ENCODE data around the gene TBXAS1.

TBXAS1 gene

GRCh38 chr7:139798221-139798620, 30.8 kb upstream of the TBXAS1 start:
- CTCF ChIA-PET = interaction anchor here (1.1 to 2.1 kb wide), 2 partner anchors 15 to 207 kb away, joined by 3 to 4 read pairs; no protein-coding TSS in a partner anchor
- no peak for DNase-seq (ENCODE audit: low read depth, low spot score)
- POLR2A ChIA-PET = no interaction called here
- H3K4me3 ChIP-seq (ENCODE audit: low read depth, low read length) = no peak overlapping the region
- TF ChIP-seq, protein P1, sequence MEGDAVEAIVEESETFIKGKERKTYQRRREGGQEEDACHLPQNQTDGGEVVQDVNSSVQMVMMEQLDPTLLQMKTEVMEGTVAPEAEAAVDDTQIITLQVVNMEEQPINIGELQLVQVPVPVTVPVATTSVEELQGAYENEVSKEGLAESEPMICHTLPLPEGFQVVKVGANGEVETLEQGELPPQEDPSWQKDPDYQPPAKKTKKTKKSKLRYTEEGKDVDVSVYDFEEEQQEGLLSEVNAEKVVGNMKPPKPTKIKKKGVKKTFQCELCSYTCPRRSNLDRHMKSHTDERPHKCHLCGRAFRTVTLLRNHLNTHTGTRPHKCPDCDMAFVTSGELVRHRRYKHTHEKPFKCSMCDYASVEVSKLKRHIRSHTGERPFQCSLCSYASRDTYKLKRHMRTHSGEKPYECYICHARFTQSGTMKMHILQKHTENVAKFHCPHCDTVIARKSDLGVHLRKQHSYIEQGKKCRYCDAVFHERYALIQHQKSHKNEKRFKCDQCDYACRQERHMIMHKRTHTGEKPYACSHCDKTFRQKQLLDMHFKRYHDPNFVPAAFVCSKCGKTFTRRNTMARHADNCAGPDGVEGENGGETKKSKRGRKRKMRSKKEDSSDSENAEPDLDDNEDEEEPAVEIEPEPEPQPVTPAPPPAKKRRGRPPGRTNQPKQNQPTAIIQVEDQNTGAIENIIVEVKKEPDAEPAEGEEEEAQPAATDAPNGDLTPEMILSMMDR (IDR thresholded peaks at IDR 0.05; ENCODE audit: insufficient read depth, low read length, missing control alignments) = no peak

GRCh38 chr7:139798892-139799291, 30.2 kb upstream of the TBXAS1 start:
- CTCF ChIA-PET = interaction anchor here (0.7 to 2.2 kb wide), 4 partner anchors 152 to 206 kb away, joined by 3 to 6 read pairs (median 4); no protein-coding TSS in a partner anchor
- no peak overlapping the region for H3K4me3 ChIP-seq (ENCODE audit: low read depth, low read length)
- POLR2A ChIA-PET = interaction anchor here (0.6 kb wide), 1 partner anchor 361 kb away, joined by 5 read pairs; no protein-coding TSS in a partner anchor
- TF ChIP-seq, protein P1 (IDR thresholded peaks at IDR 0.05; ENCODE audit: insufficient read depth, low read length, missing control alignments) = no peak
- no peak for DNase-seq (ENCODE audit: low read depth, low spot score)

GRCh38 chr7:139799586-139799985, 29.5 kb upstream of the TBXAS1 start:
- POLR2A ChIA-PET = interaction anchor here (0.6 kb wide), 1 partner anchor 362 kb away, joined by 5 read pairs; no protein-coding TSS in a partner anchor
- TF ChIP-seq, protein P1 (IDR thresholded peaks at IDR 0.05; ENCODE audit: insufficient read depth, low read length, missing control alignments) = no peak
- no peak for DNase-seq (ENCODE audit: low read depth, low spot score)
- H3K4me3 ChIP-seq (ENCODE audit: low read depth, low read length) = no peak overlapping the region
- CTCF ChIA-PET = interaction anchor here (1.3 to 2.2 kb wide), 3 partner anchors 153 to 206 kb away, joined by 3 to 6 read pairs (median 4); no protein-coding TSS in a partner anchor

DNA sequence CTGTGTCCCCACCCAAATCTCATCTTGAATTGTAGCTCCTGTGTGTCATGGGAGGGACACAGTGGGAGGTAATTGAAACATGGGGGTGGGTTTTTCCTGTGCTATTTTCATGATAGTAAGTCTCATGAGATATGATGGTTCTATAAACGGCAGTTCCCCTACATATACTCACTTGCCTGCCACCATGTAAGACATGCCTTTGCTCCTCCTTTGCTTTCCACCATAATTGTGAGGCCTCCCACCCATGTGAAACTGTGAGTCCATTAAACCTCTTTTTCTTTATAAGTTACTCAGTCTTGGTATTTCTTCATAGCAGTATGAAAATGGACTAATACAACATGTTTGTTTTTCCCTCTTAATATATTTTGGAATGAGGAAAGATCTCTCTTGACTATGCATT, 24.5 kb upstream of the TBXAS1 start:
- TF ChIP-seq, protein P1 (IDR thresholded peaks at IDR 0.05; ENCODE audit: insufficient read depth, low read length, missing control alignments) = no peak
- no peak overlapping the region for H3K4me3 ChIP-seq (ENCODE audit: low read depth, low read length)
- CTCF ChIA-PET = no interaction called here
- DNase-seq (ENCODE audit: low read depth, low spot score) = no peak
- POLR2A ChIA-PET = interaction anchor here (0.7 kb wide), 1 partner anchor 109 kb away, joined by 4 read pairs; no protein-coding TSS in a partner anchor

GRCh38 chr7:139807009-139807408, 22.1 kb upstream of the TBXAS1 start:
- POLR2A ChIA-PET = no interaction called here
- DNase-seq (ENCODE audit: low read depth, low spot score) = no peak
- CTCF ChIA-PET = no interaction called here
- TF ChIP-seq, protein P1 (IDR thresholded peaks at IDR 0.05; ENCODE audit: insufficient read depth, low read length, missing control alignments) = no peak
- no peak overlapping the region for H3K4me3 ChIP-seq (ENCODE audit: low read depth, low read length)

GRCh38 chr7:139808427-139808826, 20.6 kb upstream of the TBXAS1 start:
- H3K4me3 ChIP-seq (ENCODE audit: low read depth, low read length) = no peak overlapping the region
- TF ChIP-seq, protein P1 (IDR thresholded peaks at IDR 0.05; ENCODE audit: insufficient read depth, low read length, missing control alignments) = no peak
- ChIA-PET CTCF (no interaction called here), POLR2A (no interaction called here)
- no peak for DNase-seq (ENCODE audit: low read depth, low spot score)
